ENCODE data around the gene MSANTD2.

DNA sequence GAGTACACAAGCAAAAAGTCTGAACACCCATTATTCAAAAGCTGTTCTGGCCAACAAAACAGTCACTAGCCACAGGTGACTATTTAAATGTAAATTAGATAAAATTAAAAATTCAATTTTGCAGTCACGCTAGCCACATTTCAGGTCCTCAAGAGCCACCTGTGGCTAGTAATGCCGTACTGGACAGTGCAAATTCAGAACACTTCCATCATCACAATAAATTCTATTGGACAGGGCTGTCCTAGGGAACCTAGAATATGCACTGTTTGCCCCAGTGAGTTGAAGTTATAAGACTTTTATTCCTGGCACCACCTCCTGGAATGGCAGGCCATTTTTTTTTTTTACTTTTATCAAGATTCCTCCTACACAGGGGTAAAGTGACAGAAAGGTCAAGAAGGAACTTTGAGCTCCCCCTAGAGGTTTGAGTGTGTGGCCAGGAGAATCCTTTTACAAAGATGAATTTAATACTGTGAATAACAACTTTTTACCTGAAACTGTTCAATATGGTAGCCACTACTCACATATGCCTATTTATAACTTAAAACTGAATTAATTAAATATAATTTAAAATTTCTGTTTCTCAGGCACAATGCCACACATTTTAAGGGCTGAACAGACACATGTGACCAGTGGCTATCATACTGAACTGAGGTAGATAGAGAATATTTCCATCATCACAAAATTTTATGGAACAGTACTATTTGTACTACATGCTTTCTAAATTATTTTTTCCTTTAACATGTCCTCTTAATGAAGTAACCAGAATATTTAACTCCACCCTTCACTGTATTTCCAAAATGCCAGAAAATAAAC is 6.5 kb downstream of the MSANTD2 start:
- TF ChIP-seq NFIC (IDR thresholded peaks at IDR 0.05), result no peak
- TF ChIP-seq TEAD4 (IDR thresholded peaks at IDR 0.05), result no peak
